Activated CD8-positive, alpha-beta T cell treated with anti-CD3 and anti-CD28 coated beads for 36 hours (primary cell): Measurements from ENCODE around the gene ARID3B. TPM values are rescaled to one million over a fixed set of nuclear protein-coding genes. Genes with fewer than 3 reads are reported as not detected.

Experiments used
- ATAC-seq: fragments of 200-7000 bp; cut with Tn5 transposase; one replicate; pipeline ENCODE4 v1.10.0; 2021; ENCODE audit warnings: mild to moderate bottlenecking, moderate library complexity
- CTCF ChIA-PET: fragments of 350-600 bp; sonication (Branson Sonifier 250); formaldehyde crosslinking; loops from one replicate; lab custom pipeline; 2021; ENCODE audit warnings: antibody characterized with exemption; lab: Charles Lee
- POLR2A ChIA-PET: fragments of 350-600 bp; sonication (Branson Sonifier 250); formaldehyde crosslinking; loops from one replicate; lab custom pipeline; 2021; ENCODE audit warnings: antibody characterized with exemption; lab: Charles Lee
- DNase-seq: peaks from one replicate; pipeline ENCODE4 v3.0.0-alpha.2; 2020
- H3K27ac Mint-ChIP-seq: one replicate; pipeline ENCODE4 v1.8.0; 2021; ENCODE audit warnings: mild to moderate bottlenecking, mixed read lengths
- H3K27me3 Mint-ChIP-seq: one replicate; pipeline ENCODE4 v1.8.0; 2021; ENCODE audit warnings: mixed read lengths
- H3K36me3 Mint-ChIP-seq: one replicate; pipeline ENCODE4 v1.8.0; 2021; ENCODE audit warnings: low read depth, mixed read lengths
- H3K4me1 Mint-ChIP-seq: one replicate; pipeline ENCODE4 v1.8.0; 2021; ENCODE audit warnings: low read depth, mixed read lengths
- H3K4me3 Mint-ChIP-seq: one replicate; pipeline ENCODE4 v1.8.0; 2021; ENCODE audit warnings: mild to moderate bottlenecking, moderate library complexity, mixed read lengths
- H3K9me3 Mint-ChIP-seq: one replicate; pipeline ENCODE4 v1.8.0; 2021; ENCODE audit warnings: mixed read lengths
- intact Hi-C: fragments of 100-400 bp; cut with micrococcal nuclease; formaldehyde crosslinking; loops from one replicate; pipeline ENCODE4 v1.10.0; 2022
- total RNA-seq, 2 experiments: library from RNA; stranded (reverse); gene quantifications; one replicate each; pipeline ENCODE4 v1.2.3, GENCODE V29; 2021
- TF ChIP-seq, protein P1 (sequence below): fragments of 200-600 bp; IDR thresholded peaks from one replicate; pipeline ENCODE4 v1.8.0; 2022; ENCODE audit warnings: antibody characterized with exemption, mild to moderate bottlenecking

Gene ARID3B
- total RNA-seq, 2 experiments from 2014 or later: 35.2 to 36.2 TPM

DNA sequence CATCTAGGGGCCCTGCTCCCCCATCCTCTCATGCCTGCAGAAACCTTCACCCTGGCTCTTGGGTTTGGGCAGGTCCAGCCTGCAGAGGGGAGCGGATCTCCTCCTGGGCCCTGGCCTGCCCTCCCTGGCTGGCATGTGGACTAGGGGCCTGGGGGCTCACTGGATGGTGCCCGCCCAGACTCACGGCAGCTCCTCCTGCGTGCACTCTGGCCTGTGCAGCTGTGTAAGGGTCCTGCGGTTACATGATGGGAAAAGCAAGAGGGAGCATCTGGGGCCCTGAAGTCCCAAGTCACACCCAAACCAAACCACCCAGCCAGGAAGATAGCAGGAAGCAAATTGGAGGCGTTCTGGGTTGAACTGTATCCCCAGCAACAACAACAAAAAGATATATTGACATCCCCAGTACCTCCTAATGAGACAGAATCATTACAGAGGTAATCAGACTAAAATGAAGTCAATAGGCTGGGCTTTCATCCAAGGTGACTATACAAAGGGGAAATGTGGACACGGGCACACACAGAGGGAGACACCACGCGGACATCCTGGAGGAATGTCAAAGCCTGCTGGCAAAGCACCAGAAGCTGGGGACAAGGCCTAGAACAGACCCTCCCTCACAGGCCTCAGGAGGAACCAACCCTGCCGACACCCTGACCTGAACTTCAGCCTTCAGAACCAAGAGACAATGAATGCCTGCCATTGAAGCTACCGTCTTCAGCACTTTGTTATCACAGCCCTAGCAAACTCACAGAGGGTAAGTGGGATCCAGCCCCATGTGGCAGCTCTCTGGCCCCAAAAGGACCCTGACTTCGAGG, 64.2 kb downstream of the ARID3B start:
- ATAC-seq: no peak
- TF ChIP-seq, protein P1, sequence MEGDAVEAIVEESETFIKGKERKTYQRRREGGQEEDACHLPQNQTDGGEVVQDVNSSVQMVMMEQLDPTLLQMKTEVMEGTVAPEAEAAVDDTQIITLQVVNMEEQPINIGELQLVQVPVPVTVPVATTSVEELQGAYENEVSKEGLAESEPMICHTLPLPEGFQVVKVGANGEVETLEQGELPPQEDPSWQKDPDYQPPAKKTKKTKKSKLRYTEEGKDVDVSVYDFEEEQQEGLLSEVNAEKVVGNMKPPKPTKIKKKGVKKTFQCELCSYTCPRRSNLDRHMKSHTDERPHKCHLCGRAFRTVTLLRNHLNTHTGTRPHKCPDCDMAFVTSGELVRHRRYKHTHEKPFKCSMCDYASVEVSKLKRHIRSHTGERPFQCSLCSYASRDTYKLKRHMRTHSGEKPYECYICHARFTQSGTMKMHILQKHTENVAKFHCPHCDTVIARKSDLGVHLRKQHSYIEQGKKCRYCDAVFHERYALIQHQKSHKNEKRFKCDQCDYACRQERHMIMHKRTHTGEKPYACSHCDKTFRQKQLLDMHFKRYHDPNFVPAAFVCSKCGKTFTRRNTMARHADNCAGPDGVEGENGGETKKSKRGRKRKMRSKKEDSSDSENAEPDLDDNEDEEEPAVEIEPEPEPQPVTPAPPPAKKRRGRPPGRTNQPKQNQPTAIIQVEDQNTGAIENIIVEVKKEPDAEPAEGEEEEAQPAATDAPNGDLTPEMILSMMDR: no peak
- Mint-ChIP-seq H3K4me1 (no peaks in the 10 kb centered on the region), H3K36me3 (no peaks in the 10 kb centered on the region), H3K27me3 (no peaks in the 10 kb centered on the region), H3K27ac (no peak overlapping the region), H3K9me3 (no peaks in the 10 kb centered on the region), H3K4me3 (no peak overlapping the region)
- intact Hi-C loops: no loop called here
- ChIA-PET POLR2A (interaction anchor here (0.9 to 1.5 kb wide), 3 partner anchors 10 to 15 kb away, joined by 3 to 4 read pairs (median 3); no protein-coding TSS in a partner anchor), CTCF (interaction anchor here (1.5 kb wide), 1 partner anchor 16 kb away, joined by 4 read pairs; no protein-coding TSS in a partner anchor)
- DNase-seq: no peak

DNA sequence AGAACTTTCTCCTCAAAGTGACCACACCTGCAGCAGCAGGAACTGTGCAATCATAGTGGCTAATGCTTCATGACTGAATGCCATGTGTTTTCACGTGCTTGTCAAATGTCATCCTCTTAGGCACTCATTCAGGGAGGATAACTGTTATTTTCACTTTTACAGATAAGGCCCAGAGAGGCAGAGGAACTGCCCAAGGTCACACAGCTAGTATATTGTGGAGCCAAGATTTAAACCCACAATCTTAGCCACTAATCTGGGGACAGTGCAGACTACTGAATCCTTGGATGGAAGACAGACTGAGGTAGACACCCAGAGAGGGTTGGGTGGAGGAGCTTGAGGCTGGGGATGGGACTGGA, 64.8 kb downstream of the ARID3B start:
- DNase-seq (no peak), ATAC-seq (no peak)
- ChIA-PET POLR2A (interaction anchor here (0.9 to 1.5 kb wide), 2 partner anchors 9 to 15 kb away, joined by 3 to 4 read pairs; no protein-coding TSS in a partner anchor), CTCF (interaction anchor here (1.5 kb wide), 1 partner anchor 15 kb away, joined by 4 read pairs; no protein-coding TSS in a partner anchor)
- intact Hi-C loops: no loop called here
- Mint-ChIP-seq H3K4me1 (no peaks in the 10 kb centered on the region), H3K9me3 (no peaks in the 10 kb centered on the region), H3K27me3 (no peaks in the 10 kb centered on the region), H3K4me3 (no peak overlapping the region), H3K27ac (no peak overlapping the region), H3K36me3 (no peaks in the 10 kb centered on the region)
- TF ChIP-seq, protein P1: no peak

DNA sequence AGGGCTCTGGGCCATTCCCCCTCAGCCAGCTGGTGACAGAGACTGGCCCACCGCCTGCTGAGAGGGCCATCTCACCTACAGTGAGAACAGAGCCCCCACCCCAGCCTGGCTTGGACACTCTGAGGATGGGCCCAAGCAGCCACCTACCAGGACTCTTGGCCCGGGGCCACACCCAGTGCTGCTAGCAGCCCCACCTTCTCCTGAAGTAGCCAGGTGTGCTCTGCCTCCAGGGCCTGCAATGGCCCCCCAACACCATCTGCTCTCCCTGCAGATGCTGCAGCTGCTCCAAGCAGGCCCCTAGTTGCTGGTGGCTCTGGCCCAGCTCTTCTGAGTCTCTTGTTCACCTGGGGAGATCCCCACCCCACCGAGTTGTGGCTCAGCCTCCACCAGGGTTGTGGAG, 67.8 kb downstream of the ARID3B start:
- Mint-ChIP-seq H3K9me3 (no peaks in the 10 kb centered on the region), H3K4me1 (peaks cover 4% of the 10 kb centered on the region), H3K4me3 (no peak overlapping the region), H3K36me3 (no peaks in the 10 kb centered on the region), H3K27ac (no peak overlapping the region), H3K27me3 (no peaks in the 10 kb centered on the region)
- ATAC-seq (no peak), DNase-seq (no peak)
- ChIA-PET POLR2A (interaction anchor here (3.4 kb wide), 1 partner anchor 10 kb away, joined by 16 read pairs; no protein-coding TSS in a partner anchor), CTCF (interaction anchor here (1.3 kb wide), 2 partner anchors 10 to 13 kb away, joined by 3 read pairs; no protein-coding TSS in a partner anchor)
- intact Hi-C loops: no loop called here
- TF ChIP-seq, protein P1: no peak

DNA sequence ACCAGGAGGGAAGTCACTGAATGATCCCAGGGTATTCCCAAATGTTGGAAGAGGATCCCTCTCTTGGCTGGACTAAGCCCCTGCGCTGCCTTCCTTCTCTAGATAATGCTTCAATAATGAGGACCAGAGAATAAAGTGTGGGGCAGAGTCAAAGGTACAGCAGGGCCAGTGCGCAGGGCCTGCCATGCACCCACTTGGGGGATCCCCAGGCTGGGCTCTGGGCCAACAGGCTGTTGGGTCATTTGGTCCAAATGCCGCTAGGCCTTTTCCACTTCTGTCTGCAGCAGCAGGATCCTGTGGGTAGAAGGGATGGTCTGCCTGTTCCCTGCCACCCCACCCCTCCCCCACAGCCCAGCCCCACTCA, 68.9 kb downstream of the ARID3B start:
- TF ChIP-seq, protein P1: no peak
- Mint-ChIP-seq H3K9me3 (no peaks in the 10 kb centered on the region), H3K36me3 (no peaks in the 10 kb centered on the region), H3K4me1 (peaks cover 4% of the 10 kb centered on the region), H3K27me3 (no peaks in the 10 kb centered on the region), H3K27ac (no peak overlapping the region), H3K4me3 (no peak overlapping the region)
- no peak for ATAC-seq
- intact Hi-C loops: no loop called here
- no peak for DNase-seq
- ChIA-PET POLR2A (interaction anchor here (0.6 to 3.4 kb wide), 2 partner anchors 11 to 160 kb away, joined by 3 to 16 read pairs; no protein-coding TSS in a partner anchor), CTCF (no interaction called here)
